Measurements from ENCODE around the gene SLCO1A2. TPM values are rescaled to one million over a fixed set of nuclear protein-coding genes. Genes with fewer than 3 reads are reported as not detected.

SLCO1A2 gene
- total and polyA plus RNA-seq, 2 of the 4 experiments (the other 2 are of a cell fraction), result not detected

- H4K5ac ChIP-seq (ENCODE audit: low read depth, low read length), result no peak overlapping the region
- no TSS peak for BruUV-seq (replicated peaks)
- no peaks in the 10 kb centered on the region for H4K20me1 ChIP-seq (ENCODE audit: insufficient read depth, low read length)
- DNase-seq (no peak), ATAC-seq (ENCODE audit: low read depth) (no peak)
- no peak overlapping the region for H3K4me2 ChIP-seq (ENCODE audit: low read depth, low read length)
- CTCF ChIA-PET, result no interaction called here
- H3K9ac ChIP-seq (ENCODE audit: low read depth, low read length), result no peak overlapping the region
- no peak overlapping the region for H3K56ac ChIP-seq (ENCODE audit: extremely low read depth, insufficient read depth, low read length)
- no peak overlapping the region for H2BK15ac ChIP-seq (ENCODE audit: low read depth, low read length)
- TF ChIP-seq MAZ (IDR thresholded peaks at IDR 0.05; ENCODE audit: borderline replicate concordance, low read depth, low read length) (no peak), MAFK (IDR thresholded peaks at IDR 0.05; ENCODE audit: low read depth, low read length) (no peak)
- H3K27me3 ChIP-seq (ENCODE audit: control insufficient read depth, insufficient read depth, low read length), result no peaks in the 10 kb centered on the region
- POLR2A ChIA-PET (ENCODE audit: unreplicated experiment), result no interaction called here
- H4K8ac ChIP-seq (ENCODE audit: low read depth in 2 of 2, low read length in 2 of 2), result no peak overlapping the region
- intact Hi-C loops (cut with micrococcal nuclease) (no loop called here), in situ Hi-C loops (cut with MboI; ENCODE audit: low sequenced_read_pairs) (no loop called here), dilution Hi-C loops (cut with HindIII; ENCODE audit: low sequenced_read_pairs, unreplicated experiment) (no loop called here)
- H3K27ac ChIP-seq (ENCODE audit: insufficient read depth, low read length), result no peak overlapping the region
- no peak overlapping the region for H2AK9ac ChIP-seq (replicated peaks; ENCODE audit: low read depth, low read length, poor library complexity)
- no peaks in the 10 kb centered on the region for H3K36me3 ChIP-seq (ENCODE audit: control insufficient read depth, insufficient read depth, low read length)
- no peak overlapping the region for H2BK120ac ChIP-seq (ENCODE audit: low read depth, low read length)
- H3K14ac ChIP-seq (replicated peaks; ENCODE audit: low read depth, low read length), result no peak overlapping the region
- no peak overlapping the region for H4K91ac ChIP-seq (ENCODE audit: insufficient read depth, low read depth, low read length)
- H3K79me1 ChIP-seq (ENCODE audit: low read depth in 1 of 2, low read length in 2 of 2), result no peaks in the 10 kb centered on the region
- no peak overlapping the region for H3K4ac ChIP-seq (ENCODE audit: low read depth, low read length)
- no peak overlapping the region for H3K4me3 ChIP-seq (ENCODE audit: insufficient read depth, low read depth, low read length)
- H3K18ac ChIP-seq (ENCODE audit: low read depth, low read length), result no peak overlapping the region
- H3K9me1 ChIP-seq (ENCODE audit: insufficient read depth, low read length), result no peaks in the 10 kb centered on the region
- H2AK5ac ChIP-seq (ENCODE audit: low read depth, low read length), result no peak overlapping the region
- H2BK5ac ChIP-seq (ENCODE audit: low read depth, low read length, poor library complexity, severe bottlenecking), result no peak overlapping the region
- no peak overlapping the region for H3K23ac ChIP-seq (ENCODE audit: low read depth, low read length)
- H2AFZ ChIP-seq (replicated peaks; ENCODE audit: low read length, poor library complexity), result no peak overlapping the region
- H3K9me3 ChIP-seq (ENCODE audit: control insufficient read depth, insufficient read depth, low read length), result peaks cover 18% of the 10 kb centered on the region
- no peak overlapping the region for H2BK20ac ChIP-seq (ENCODE audit: low read depth, low read length)
- no peaks in the 10 kb centered on the region for H3K4me1 ChIP-seq (ENCODE audit: control insufficient read depth, insufficient read depth, low read length)
- WGBS, 2 experiments (ENCODE audit: extremely low coverage in 2 of 2, insufficient read length in 1 of 2), result no CpG with 5 or more reads among the region's 2 CpGs
Observed at GRCh38 chr12:21276826-21277225, 57.9 kb downstream of the SLCO1A2 start.
